HG03039 (cell line): ENCODE results near the gene SLC17A5.
A peak's percentile ranks its signal among the peaks of the same experiment; 100 is the strongest.

Experiments
- ATAC-seq: cut with Tn5 transposase; IDR thresholded peaks from one replicate; pipeline ENCODE4 v1.9.1; 2021; ENCODE audit warnings: mild to moderate bottlenecking, moderate library complexity; ENCODE audit not compliant: unreplicated experiment

Gene SLC17A5

GRCh38 chr6:73667798-73668197 is 14.0 kb upstream of the SLC17A5 start:
- no peak for ATAC-seq

GRCh38 chr6:73666393-73666792 is 12.6 kb upstream of the SLC17A5 start:
- no peak for ATAC-seq

GRCh38 chr6:73665686-73666319 is 12.0 kb upstream of the SLC17A5 start:
- ATAC-seq = peak; percentile 82

DNA sequence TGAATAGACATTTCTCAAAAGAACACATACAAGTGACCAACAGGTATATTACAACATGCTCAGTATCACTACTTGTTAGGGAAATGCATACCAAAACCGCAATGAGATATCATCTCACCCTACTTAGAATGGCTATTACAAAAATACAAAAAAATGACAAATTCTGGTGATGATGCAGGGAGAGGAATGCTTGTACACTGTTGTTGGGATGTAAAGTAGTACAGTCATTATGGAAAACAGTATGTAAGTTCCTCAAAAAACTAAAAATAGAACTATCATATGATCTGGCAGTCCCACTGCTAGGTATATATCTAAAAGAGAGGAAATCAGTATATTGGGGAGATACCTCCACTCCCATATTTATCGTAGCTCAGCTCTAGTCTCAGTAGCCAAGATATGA is 10.9 kb upstream of the SLC17A5 start:
- no peak for ATAC-seq

DNA sequence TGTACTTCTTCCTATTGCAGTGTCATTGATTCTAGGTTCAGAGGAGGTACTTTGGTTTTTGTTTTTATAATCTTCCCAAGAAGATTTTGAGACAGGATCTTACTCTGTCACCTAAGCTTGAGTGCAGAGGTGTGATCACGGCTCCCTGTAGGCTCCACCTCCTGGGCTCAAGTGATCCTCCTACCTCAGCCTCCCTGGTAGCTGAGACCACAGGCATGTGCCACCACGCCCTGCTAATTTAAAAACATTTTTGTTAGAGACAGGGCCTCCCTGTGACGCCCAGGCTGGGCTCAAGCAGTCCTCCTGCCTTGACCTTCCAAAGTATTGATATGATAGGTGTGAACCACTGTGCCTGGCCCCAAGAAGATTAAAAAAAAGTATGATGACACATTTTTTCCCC is 3.4 kb upstream of the SLC17A5 start:
- no peak for ATAC-seq

- no peak for ATAC-seq
Measured at GRCh38 chr6:73656531-73657145, 2.8 kb upstream of the SLC17A5 start.

GRCh38 chr6:73655341-73655917 is 1.6 kb upstream of the SLC17A5 start:
- no peak for ATAC-seq

DNA sequence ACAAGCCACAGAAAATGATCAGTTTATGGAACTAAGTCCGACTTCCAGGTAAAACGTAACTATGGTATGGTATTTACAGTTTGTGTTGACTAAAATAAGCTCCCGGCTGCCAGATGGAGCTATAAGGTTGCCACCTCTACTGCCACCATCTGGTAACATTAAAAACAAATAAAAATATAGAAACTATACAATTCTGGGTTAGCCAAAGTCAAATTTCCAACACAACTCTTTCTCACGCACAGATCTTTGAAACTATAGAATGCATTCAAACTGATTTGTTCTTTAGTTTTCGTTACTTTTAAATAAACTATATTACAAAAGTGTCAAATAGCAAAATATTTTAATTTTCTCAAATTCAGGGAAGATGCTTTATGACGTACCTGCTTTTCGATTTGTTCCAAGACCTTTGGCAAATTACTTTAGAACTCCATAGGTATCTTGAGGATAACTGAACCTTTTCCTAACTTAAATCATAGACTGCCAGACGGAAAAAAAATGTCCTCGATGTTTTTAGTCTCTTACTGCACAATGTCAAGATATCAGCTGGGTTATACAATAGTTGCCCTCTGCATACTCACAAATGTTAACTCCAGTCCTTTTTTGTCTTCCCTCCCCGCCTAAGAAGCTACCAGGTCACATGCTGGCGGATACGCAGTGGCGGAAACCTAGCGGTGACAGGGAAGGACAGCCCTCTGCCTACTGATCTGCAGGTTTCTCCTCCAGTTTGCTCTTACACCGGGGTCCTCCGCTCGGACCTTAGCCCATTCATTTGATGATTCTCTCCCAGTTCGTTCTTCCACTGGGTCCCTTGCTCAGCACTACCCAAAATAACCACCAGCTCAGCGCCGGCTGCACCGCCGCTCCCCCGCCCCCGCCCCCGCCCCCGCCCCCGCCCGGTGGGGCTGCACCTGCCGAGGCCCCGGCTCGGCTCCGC is 888 bp downstream of the SLC17A5 start:
- ATAC-seq = peak; percentile 33

DNA sequence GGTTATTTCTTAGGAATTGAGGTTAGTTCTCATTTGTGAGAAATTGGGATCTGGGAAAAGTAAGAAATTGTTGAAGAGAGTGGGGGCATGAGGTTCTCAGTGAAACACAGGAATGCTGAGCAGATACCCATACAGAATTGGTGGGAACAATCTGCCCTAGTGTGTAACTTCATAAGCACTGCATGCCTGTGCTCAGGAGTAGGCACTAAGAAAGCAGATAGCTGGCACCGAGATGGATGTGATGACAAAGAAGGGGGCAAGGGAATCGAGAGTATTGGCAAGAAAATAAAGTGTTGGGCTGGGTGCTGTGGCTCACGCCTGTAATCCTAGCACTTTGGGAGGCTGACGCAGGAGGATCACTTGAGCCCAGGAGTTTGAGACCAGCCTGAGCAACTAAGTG is 4.0 kb downstream of the SLC17A5 start:
- no peak for ATAC-seq

DNA sequence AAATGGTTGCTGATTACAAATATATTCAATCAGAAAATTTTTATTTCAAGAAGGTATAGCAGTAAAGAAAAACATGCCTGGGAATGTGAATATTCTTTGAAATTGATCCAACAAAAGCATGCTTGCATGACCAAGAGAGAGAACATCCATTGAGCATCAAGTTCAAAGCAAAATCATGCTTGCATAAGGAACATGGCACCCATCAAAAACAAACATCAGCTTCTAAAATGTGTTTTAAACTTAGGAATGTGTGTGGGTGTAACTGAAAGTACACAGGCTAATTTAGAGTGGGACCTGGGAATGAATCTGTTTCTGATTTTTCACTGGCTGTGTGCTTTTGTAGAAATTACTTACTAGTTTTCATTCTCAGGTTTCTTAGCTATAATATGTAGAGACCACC is 5.6 kb downstream of the SLC17A5 start:
- no peak for ATAC-seq

DNA sequence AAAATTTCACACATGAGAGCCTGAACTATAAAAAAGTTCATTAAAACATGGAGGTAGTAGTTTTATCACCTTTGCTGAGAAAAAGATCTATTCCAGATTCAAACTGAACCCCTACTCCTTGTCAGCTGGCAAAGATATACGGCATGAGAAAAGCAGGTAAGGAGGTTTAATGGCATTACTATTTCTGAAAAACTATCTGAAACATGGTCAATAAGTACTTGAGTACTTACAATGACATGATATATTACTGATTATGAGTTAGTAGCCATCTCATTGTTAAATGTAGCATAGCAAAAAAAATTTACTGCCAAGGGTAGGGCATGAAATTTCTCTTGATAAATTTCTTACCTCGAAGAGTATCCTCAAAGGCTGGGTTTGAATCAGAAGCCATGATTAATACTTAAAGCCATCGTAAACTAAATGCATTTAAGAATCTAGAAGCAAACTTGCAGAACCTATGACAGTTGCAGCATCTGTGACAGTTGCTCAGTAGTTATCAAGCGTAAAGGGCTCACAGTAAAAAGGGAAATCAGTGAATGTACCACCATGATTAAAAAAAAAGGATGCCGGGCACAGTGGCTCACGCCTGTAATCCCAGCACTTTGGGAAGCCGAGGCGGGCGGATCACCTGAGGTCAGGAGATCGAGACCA is 8.7 kb downstream of the SLC17A5 start:
- no peak for ATAC-seq

DNA sequence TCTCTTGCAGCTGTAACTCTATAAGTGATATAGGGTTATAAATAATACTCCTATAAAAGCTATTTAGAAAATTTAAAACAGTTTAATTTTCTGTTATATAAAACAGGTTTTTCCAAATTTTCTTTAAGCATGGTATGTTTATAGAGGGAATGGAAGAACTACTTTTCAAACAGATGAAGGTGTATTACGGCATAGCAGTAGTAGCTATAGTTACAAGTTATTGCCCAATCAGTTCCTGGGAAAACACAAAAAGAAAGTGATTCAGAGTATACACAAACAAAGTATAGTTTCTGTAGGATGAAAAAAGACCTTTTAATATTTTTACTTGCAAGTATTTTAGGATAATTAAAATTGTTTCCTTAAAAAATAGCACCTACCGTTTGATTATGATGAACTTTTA is 9.8 kb downstream of the SLC17A5 start:
- ATAC-seq = no peak

DNA sequence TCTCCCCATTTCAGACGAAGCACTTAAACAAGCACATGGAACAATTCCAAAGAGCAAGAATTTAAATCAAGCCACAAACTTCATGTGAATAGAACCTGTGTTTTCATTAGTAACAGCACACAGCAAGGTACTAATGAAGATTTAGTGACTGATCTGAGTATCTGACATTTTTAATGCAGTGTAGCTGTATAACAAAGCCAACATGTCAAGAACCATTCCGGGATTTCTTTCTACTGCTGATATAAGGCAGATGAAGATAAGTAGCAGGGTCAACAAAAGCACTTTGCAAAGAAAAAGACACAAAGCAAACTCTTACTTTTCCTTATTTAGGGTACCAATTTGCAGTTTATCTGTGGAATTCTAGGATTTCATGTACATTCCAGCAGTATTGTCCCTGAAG is 11.3 kb downstream of the SLC17A5 start:
- ATAC-seq = no peak

- ATAC-seq = no peak
Measured at GRCh38 chr6:73640179-73640750, 13.5 kb downstream of the SLC17A5 start.

DNA sequence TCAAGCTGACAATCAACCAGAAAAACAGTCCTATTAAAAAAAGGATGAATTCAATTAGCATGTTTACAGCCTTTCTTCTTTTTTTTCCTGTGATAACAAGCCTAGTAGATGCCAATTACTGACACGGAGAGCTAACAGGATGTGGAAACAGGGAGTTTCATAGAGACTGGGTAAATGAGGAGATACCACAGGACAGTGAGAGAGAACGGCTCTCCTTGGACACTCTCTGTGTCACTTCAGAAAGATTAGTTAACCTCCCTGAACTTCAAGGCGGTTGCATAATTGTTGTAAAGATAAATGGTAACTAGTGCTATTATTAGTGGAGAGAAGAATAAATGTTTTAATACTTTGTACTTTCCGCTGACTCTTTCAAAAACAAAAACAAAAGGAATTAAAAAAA is 14.8 kb downstream of the SLC17A5 start:
- no peak for ATAC-seq

DNA sequence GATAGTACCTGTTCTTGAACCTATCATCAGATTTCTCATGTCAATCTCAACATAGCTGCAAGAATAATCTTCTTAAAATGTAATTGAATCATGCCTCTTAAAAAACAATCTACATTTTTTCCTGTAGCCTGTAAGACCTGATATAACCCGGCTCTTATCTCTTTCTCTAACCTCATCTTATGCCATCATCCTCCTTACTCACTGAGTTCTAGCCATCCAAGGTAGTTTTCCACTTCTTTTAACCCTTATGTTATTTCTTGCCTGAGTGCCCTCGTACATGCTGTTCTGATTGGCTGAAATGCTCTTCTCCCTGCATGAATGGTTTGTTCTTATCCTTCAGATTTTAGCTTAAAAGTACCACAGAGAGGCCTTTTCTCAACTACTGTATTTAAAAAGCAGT is 16.4 kb downstream of the SLC17A5 start:
- ATAC-seq = no peak

DNA sequence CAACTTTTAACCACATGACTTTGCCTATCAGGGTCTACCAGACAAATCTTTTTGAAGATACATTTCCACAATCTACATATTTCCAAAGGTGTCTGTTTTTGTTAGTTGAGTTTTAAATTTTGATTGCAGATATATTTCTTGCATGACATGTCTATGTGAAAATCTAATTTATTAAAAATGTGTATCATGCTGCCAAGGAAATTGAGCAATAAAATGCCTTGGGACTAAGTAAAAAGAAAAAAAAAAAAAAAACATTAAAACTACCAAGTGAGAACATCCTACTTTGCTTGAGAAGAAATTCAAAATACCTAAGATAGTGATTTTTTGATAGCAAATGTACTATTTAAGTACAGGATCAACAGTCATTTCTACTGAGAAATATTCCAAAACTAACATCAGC is 17.7 kb downstream of the SLC17A5 start:
- no peak for ATAC-seq

DNA sequence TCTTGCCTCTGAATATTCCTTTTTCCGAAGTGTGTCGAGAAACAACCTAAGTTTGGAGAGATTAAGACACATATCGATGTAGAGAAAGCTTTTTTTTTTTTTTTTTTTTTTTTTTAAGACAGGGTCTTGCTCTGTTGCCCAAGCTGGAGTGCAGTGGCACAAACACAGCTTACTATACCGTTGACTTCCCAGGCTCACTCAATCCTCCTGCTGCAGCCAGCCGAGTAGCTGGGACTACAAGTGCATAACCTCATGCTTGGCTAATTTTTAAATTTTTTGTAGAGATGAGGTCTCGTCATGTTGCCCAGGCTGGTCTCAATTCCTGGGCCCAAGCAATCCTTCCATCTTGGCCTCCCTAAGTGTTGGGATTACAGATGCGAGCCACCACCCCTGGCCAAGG is 21.4 kb downstream of the SLC17A5 start:
- no peak for ATAC-seq

DNA sequence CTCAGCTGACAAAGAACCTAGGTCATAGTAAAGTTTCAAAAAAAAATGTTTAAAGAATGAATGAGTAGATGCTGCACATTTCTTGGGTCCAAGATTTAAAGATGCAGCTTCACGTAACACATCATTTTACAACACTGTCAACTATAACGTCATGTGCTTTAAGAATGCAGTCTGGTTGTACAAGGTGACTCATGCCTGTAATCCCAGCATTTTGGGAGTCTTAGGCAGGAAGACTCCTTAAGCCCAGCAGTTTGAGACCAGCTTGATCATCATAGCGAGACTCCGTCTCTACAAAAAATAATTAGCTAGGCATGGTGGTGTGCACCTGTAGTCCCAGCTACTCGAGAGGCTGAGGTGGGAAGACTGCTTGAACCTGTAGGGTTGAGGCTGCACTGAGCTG is 21.9 kb downstream of the SLC17A5 start:
- ATAC-seq = no peak

DNA sequence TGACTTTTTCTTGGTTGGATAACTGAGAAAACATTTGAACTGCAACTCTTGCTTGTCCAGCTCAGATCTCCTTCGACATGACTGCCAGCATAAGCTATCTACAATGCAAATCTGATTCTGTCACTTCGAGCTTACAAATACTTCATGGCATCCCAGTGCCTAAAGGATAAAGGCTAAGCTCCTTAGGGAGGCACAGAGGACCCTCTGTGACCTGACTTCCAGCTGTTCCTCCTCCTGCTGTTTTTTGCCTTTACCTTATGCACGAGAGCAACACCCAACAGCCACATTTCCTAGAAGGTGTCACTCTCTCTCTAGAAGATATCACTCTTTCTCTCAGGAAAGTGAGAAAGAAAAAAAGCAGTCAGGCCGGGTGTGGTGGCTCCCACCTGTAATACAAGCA is 23.4 kb downstream of the SLC17A5 start:
- ATAC-seq = no peak

- no peak for ATAC-seq
Measured at GRCh38 chr6:73624896-73625295, 28.9 kb downstream of the SLC17A5 start.
